Left lung (tissue), 10 donors: ENCODE measurements around the gene RAPGEF4. TPM values are rescaled to one million over a fixed set of nuclear protein-coding genes. Genes with fewer than 3 reads are reported as not detected.

Experiments used
- ATAC-seq: fragments of 200-7000 bp; cut with Tn5 transposase; one replicate; pipeline ENCODE4 v1.9.1; 2020; ENCODE audit warnings: moderate library complexity
- DNase-seq, 4 donors: peaks; one replicate each; pipeline ENCODE4 v3.0.0-alpha.2; 2013 to 2020
- H3K27ac ChIP-seq, 2 donors: fragments of 200-600 bp; sonication (generic) in 1 of 2; one replicate each; pipeline versions ENCODE4 v1.5.0 to v1.8.0; 2020 to 2021
- H3K27me3 ChIP-seq, 2 donors: fragments of 200-600 bp; sonication (generic) in 1 of 2; one replicate each; pipeline versions ENCODE4 v1.5.0 to v1.8.0; 2020 to 2021
- H3K36me3 ChIP-seq, 2 donors: fragments of 200-600 bp; sonication (generic) in 1 of 2; one replicate each; pipeline versions ENCODE4 v1.5.0 to v1.8.0; 2020 to 2021
- H3K4me1 ChIP-seq, 2 donors: fragments of 200-600 bp; one replicate each; pipeline ENCODE4 v1.8.0; 2021
- H3K4me3 ChIP-seq, 2 donors: fragments of 200-600 bp; sonication (generic) in 1 of 2; one replicate each; pipeline versions ENCODE4 v1.5.0 to v1.8.0; 2020 to 2021; ENCODE audit warnings: mild to moderate bottlenecking in 1 of 2
- H3K9me3 ChIP-seq, 2 donors: fragments of 200-600 bp; sonication (generic) in 1 of 2; one replicate each; pipeline versions ENCODE4 v1.5.0 to v1.8.0; 2020 to 2021
- CTCF ChIP-seq, 2 donors: fragments of 200-600 bp; sonication (generic) in 1 of 2; IDR thresholded peaks; one replicate each; pipeline versions ENCODE4 v1.5.0 to v1.8.0; 2021; ENCODE audit warnings: antibody characterized with exemption in 2 of 2
- intact Hi-C, 2 donors: fragments of 100-400 bp; cut with DNase I; formaldehyde crosslinking; loops; one replicate each; pipeline versions ENCODE4 v1.11.2 to v1.14.2; 2022
- polyA plus RNA-seq, 6 donors: library from polyadenylated mRNA; unstranded; fragments of 120-200 nt; gene quantifications; one replicate each; pipeline ENCODE4 v1.2.1, GENCODE V29; 2013; ENCODE audit not compliant: insufficient read length in 6 of 6
- total RNA-seq, 2 donors: library from RNA; stranded (reverse); fragmentation: NEBNext Ultra II Directional; extraction: Animal tissue kit (Norgen Biotek cat#: 25700); gene quantifications; one replicate each; pipeline ENCODE4 v1.2.1, GENCODE V29; 2021
- donor health status: DM: no; HTN: yes; CAD: no.
- donor health status: DM: no; HTN: no; CAD: no.

RAPGEF4 gene
- total and polyA plus RNA-seq, 8 donors: 9.1 to 16.2 (median 11.8) TPM

GRCh38 chr2:173099804-173100203 lies 364.2 kb downstream of the RAPGEF4 start:
- intact Hi-C loops: no loop called here
- TF ChIP-seq CTCF (IDR thresholded peaks at IDR 0.05): no peak

GRCh38 chr2:173101687-173102086 lies 366.0 kb downstream of the RAPGEF4 start:
- Histone ChIP-seq H3K4me1 (peaks cover 0 to 4% of the 10 kb centered on the region in 2 donors), H3K36me3 (peaks cover 0 to 5% of the 10 kb centered on the region in 2 donors), H3K27ac (no peak overlapping the region), H3K27me3 (no peaks in the 10 kb centered on the region), H3K9me3 (no peaks in the 10 kb centered on the region), H3K4me3 (no peak overlapping the region)
- DNase-seq (no peak), ATAC-seq (no peak)
- TF ChIP-seq CTCF (IDR thresholded peaks at IDR 0.05): no peak
- intact Hi-C loops: no loop called here

More at GRCh38 chr2:173099804-173100203, 364.2 kb downstream of the RAPGEF4 start:
- Histone ChIP-seq H3K9me3 (no peaks in the 10 kb centered on the region), H3K4me1 (no peaks in the 10 kb centered on the region), H3K36me3 (peaks cover 0 to 10% of the 10 kb centered on the region in 2 donors), H3K27me3 (no peaks in the 10 kb centered on the region), H3K27ac (no peak overlapping the region), H3K4me3 (no peak overlapping the region)
- DNase-seq (no peak), ATAC-seq (no peak)

Other genes starting within 250 kb of the RAPGEF4 start
- gene PDK1, start 179.8 kb upstream of the RAPGEF4 start, total RNA-seq: 10 to 100 TPM in 1 of 2 donors, 1 to 10 TPM in 1; 5.4 to 13.5 TPM
- gene PDK1, start 179.8 kb upstream of the RAPGEF4 start, polyA plus RNA-seq: 10 to 100 TPM in 4 of 6 donors, 1 to 10 TPM in 2; 8.7 to 22.5 (median 14.0) TPM